OCI-LY3 (cell line): ENCODE data around the gene KRTAP5-11.
"Not testable (repeated sequence)": the region's sequence is repeated elsewhere in the genome, so short reads cannot be mapped to it uniquely, and the experiment has no call there.

Experiments used
- H2AFZ ChIP-seq: fragments of 200-600, 300-600 bp; shearing (Covaris generic); 2 replicates; pipeline ENCODE4 v1.6.0; 2014; ENCODE audit warnings: antibody characterized with exemption, low read depth, low read length
- H3K27ac ChIP-seq: fragments of 200-600, 300-600 bp; sonication (generic); 2 replicates; pipeline ENCODE4 v1.5.1; 2014; ENCODE audit warnings: mild to moderate bottlenecking, low read length, moderate library complexity, mixed read lengths
- H3K27me3 ChIP-seq: fragments of 200-600, 300-600 bp; sonication (generic); 2 replicates; pipeline ENCODE4 v1.6.1; 2014; ENCODE audit warnings: low read depth, low read length, mixed read lengths
- H3K36me3 ChIP-seq: fragments of 200-600, 300-600 bp; sonication (generic); replicated peaks from 2 replicates; pipeline ENCODE3; 2014; ENCODE audit warnings: low read depth, low read length, mixed read lengths
- H3K4me1 ChIP-seq: fragments of 300-600, 200-600 bp; sonication (generic); 2 replicates; pipeline ENCODE4 v1.6.1; 2014; ENCODE audit warnings: low read length, mixed read lengths
- H3K4me2 ChIP-seq: fragments of 200-600, 300-600 bp; sonication (generic); 2 replicates; pipeline ENCODE4 v1.6.1; 2014; ENCODE audit warnings: low read length, mixed read lengths
- H3K4me3 ChIP-seq: fragments of 300-600, 200-600 bp; sonication (generic); 2 replicates; pipeline ENCODE4 v1.5.1; 2014; ENCODE audit warnings: antibody characterized with exemption, mild to moderate bottlenecking, low read length, moderate library complexity
- H3K79me2 ChIP-seq: fragments of 300-600, 200-600 bp; shearing (Covaris generic); 2 replicates; pipeline ENCODE4 v1.6.1; 2014; ENCODE audit warnings: mild to moderate bottlenecking, low read length, mixed read lengths
- H3K9ac ChIP-seq: fragments of 300-600, 200-600 bp; shearing (Covaris generic); 2 replicates; pipeline ENCODE4 v1.6.0; 2014; ENCODE audit warnings: mild to moderate bottlenecking, low read length, moderate library complexity
- H3K9me3 ChIP-seq: fragments of 200-600, 300-600 bp; shearing (Covaris generic); 2 replicates; pipeline ENCODE4 v1.6.1; 2014; ENCODE audit warnings: low read length, mixed read lengths; ENCODE audit not compliant: insufficient read depth
- H4K20me1 ChIP-seq: fragments of 200-600, 300-600 bp; sonication (generic); 2 replicates; pipeline ENCODE4 v1.6.1; 2016; ENCODE audit warnings: low read length, mixed read lengths; ENCODE audit not compliant: insufficient read depth
- EZH2phosphoT487 ChIP-seq: fragments of 200-600 bp; shearing (Covaris generic); IDR thresholded peaks from 2 replicates; pipeline ENCODE4 v1.6.1; 2018; ENCODE audit warnings: antibody characterized with exemption, mixed run types, low read depth
- TF ChIP-seq, protein P1 (sequence below): fragments of 200-600, 300-600 bp; sonication (generic); IDR thresholded peaks from 2 replicates; pipeline ENCODE4 v1.5.1; 2014; ENCODE audit warnings: antibody characterized with exemption, low read length, low read depth

The KRTAP5-11 gene

DNA sequence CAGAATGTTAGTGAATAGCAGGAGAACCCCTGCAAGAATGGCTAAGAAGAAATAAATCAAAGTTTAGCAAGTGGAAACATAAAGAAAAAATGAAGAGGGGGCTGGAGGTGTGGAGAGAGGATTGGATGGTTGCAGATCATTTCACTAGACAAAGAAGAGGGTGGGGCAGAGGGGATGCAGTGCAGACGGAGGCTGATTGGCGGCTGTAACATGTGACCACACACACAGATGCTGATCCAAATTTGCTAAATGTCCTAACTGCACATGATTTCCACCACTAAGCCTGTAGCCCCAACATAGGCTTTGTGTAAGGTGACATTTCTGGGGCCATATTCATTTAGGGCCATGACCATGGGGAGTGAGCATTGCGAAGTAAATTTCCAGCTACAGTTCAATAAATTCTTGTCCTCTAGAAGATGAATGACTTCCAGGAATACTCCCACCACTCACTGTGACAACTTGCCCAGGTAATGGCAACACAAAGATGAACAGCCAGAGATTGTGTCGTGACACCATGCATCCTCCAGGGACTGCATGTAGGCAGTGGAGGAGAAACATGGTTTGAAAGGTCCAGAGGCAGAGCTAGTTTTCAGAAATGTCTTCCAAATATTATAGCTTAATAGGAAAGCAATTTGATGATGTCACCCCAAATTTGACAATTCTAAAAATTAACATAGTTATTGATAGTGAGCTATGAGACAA lies 6.8 kb downstream of the KRTAP5-11 start:
- Histone ChIP-seq H3K27ac (no peak overlapping the region), H3K9ac (no peak overlapping the region), H2AFZ (no peak overlapping the region), H3K4me1 (peaks cover 6% of the 10 kb centered on the region), H3K79me2 (no peaks in the 10 kb centered on the region), H4K20me1 (no peaks in the 10 kb centered on the region), H3K4me3 (no peak overlapping the region), H3K36me3 (no peaks in the 10 kb centered on the region), H3K27me3 (peaks cover 34% of the 10 kb centered on the region), H3K4me2 (no peak overlapping the region), H3K9me3 (no peaks in the 10 kb centered on the region)
- TF ChIP-seq, protein P1, sequence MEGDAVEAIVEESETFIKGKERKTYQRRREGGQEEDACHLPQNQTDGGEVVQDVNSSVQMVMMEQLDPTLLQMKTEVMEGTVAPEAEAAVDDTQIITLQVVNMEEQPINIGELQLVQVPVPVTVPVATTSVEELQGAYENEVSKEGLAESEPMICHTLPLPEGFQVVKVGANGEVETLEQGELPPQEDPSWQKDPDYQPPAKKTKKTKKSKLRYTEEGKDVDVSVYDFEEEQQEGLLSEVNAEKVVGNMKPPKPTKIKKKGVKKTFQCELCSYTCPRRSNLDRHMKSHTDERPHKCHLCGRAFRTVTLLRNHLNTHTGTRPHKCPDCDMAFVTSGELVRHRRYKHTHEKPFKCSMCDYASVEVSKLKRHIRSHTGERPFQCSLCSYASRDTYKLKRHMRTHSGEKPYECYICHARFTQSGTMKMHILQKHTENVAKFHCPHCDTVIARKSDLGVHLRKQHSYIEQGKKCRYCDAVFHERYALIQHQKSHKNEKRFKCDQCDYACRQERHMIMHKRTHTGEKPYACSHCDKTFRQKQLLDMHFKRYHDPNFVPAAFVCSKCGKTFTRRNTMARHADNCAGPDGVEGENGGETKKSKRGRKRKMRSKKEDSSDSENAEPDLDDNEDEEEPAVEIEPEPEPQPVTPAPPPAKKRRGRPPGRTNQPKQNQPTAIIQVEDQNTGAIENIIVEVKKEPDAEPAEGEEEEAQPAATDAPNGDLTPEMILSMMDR: no peak
- no peak for TF ChIP-seq EZH2phosphoT487

- Histone ChIP-seq H3K4me1 (no peaks in the 10 kb centered on the region; the same call in 1 of the 2 replicates), H2AFZ (no peak overlapping the region), H3K4me2 (no peak overlapping the region), H3K27me3 (peaks cover 30% of the 10 kb centered on the region), H3K4me3 (no peak overlapping the region), H4K20me1 (no peaks in the 10 kb centered on the region), H3K9me3 (no peaks in the 10 kb centered on the region), H3K36me3 (no peaks in the 10 kb centered on the region), H3K27ac (no peak overlapping the region), H3K9ac (no peak overlapping the region), H3K79me2 (no peaks in the 10 kb centered on the region)
- TF ChIP-seq EZH2phosphoT487: no peak
- TF ChIP-seq, protein P1: no peak
These were observed 8.3 kb downstream of the KRTAP5-11 start for GRCh38 chr11:71574418-71574817.

DNA sequence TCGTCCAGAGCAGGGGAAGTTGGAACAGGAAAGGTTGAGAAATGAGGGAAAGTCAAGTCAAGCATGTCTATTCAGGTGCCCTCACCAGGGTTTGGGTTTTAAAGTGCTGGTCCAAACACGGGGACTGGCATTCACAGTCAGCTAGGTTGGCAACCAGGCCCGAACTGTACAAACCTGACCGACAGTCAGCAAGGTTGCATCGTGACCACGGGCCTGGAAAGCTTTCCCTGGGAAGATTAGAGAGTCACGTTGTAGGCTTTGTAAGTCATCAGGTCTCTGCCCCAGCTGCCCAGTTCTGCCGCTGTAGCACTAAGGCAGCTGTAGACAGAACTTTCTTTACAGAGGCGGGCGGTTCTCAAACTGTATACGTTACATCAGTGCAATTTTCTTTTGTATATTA lies 9.9 kb downstream of the KRTAP5-11 start:
- Histone ChIP-seq H4K20me1 (no peaks in the 10 kb centered on the region), H2AFZ (no peak overlapping the region), H3K27me3 (peaks cover 33% of the 10 kb centered on the region), H3K4me3 (no peak overlapping the region), H3K79me2 (no peaks in the 10 kb centered on the region), H3K4me2 (no peak overlapping the region), H3K27ac (no peak overlapping the region), H3K4me1 (no peaks in the 10 kb centered on the region; the same call in 1 of the 2 replicates), H3K9me3 (no peaks in the 10 kb centered on the region), H3K36me3 (no peaks in the 10 kb centered on the region), H3K9ac (no peak overlapping the region)
- TF ChIP-seq EZH2phosphoT487: no peak
- TF ChIP-seq, protein P1: no peak

DNA sequence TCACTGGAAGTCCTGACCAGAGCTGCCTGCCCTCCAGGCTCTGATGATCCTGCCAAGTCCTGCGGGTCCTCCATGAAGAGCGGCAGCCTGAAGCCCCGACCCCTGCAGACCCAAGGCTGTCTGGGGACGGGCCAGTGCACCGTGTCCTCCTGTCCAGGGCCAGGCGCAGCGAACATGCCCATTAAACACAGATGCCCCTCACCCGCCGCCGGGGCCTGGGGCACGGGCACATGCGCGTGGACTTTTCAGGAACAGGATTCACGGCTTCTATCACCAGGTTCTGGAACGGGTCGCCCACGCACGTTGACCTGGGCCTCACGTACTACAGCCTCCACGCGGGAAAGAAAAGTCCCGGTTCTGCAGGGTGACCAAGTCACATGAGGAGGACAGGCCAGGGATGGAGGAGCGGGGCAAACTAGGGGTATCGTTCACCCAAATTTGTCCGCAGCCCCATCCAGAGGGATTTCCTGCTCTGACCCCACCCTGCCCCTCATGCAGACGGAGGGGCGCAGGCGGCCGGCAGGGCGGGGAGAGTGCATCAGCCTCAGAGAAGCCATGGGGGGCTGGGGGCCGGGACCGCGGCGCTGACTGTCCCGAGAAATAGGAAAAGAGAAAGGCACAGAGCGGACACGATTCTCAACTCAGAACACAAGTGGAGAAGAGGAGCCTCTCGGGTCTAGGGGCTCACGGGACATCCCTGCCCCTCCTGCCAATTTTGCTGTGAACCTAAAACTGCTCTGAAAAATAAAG lies 11.4 kb downstream of the KRTAP5-11 start:
- H3K4me2 ChIP-seq, H3K4me3 ChIP-seq, H2AFZ ChIP-seq, H3K9ac ChIP-seq, H3K36me3 ChIP-seq, H3K27ac ChIP-seq, H4K20me1 ChIP-seq, H3K9me3 ChIP-seq, H3K79me2 ChIP-seq, H3K4me1 ChIP-seq: not testable (repeated sequence)
- H3K27me3 ChIP-seq: peaks cover 32% of the 10 kb centered on the region
